Calu3 (cell line): ENCODE measurements around the gene DNMBP. TPM values are rescaled to one million over a fixed set of nuclear protein-coding genes. Genes with fewer than 3 reads are reported as not detected.
"Not testable (repeated sequence)": the region's sequence is repeated elsewhere in the genome, so short reads cannot be mapped to it uniquely, and the experiment has no call there.

Experiments
- BruUV-seq: library from RNA; stranded (reverse); fragments of 400-500 nt; replicated peaks from 2 replicates; lab custom pipeline; 2021; lab: Mats Ljungman, UMichigan
- CTCF ChIA-PET: fragments of 300-600 bp; sonication (Branson Sonifier 250); formaldehyde crosslinking; loops from one replicate; lab custom pipeline; 2022; ENCODE audit warnings: antibody characterized with exemption; lab: Charles Lee
- DNase-seq: peaks from one replicate; pipeline ENCODE4 v3.0.0; 2022
- H3K27ac Mint-ChIP-seq: one replicate; pipeline ENCODE4 v1.8.0; 2022; ENCODE audit warnings: mixed read lengths; ENCODE audit not compliant: unreplicated experiment
- H3K27me3 Mint-ChIP-seq: one replicate; pipeline ENCODE4 v1.8.0; 2022; ENCODE audit warnings: mixed read lengths; ENCODE audit not compliant: unreplicated experiment
- H3K36me3 Mint-ChIP-seq: one replicate; pipeline ENCODE4 v1.8.0; 2022; ENCODE audit warnings: mild to moderate bottlenecking, moderate library complexity, mixed read lengths; ENCODE audit not compliant: insufficient read depth, unreplicated experiment
- H3K4me1 Mint-ChIP-seq: one replicate; pipeline ENCODE4 v1.8.0; 2022; ENCODE audit warnings: mild to moderate bottlenecking, low read depth, mixed read lengths; ENCODE audit not compliant: unreplicated experiment
- H3K4me3 Mint-ChIP-seq: one replicate; pipeline ENCODE4 v1.8.0; 2022; ENCODE audit warnings: mild to moderate bottlenecking, low read depth, moderate library complexity, mixed read lengths; ENCODE audit not compliant: unreplicated experiment
- H3K9me3 Mint-ChIP-seq: one replicate; pipeline ENCODE4 v1.8.0; 2022; ENCODE audit warnings: low read depth, mixed read lengths; ENCODE audit not compliant: unreplicated experiment
- CTCF ChIP-seq: fragments of 200-600 bp; IDR thresholded peaks from one replicate; pipeline ENCODE4 v1.8.0; 2022; ENCODE audit warnings: antibody characterized with exemption; ENCODE audit not compliant: unreplicated experiment
- intact Hi-C: fragments of 100-400 bp; cut with micrococcal nuclease; formaldehyde crosslinking; loops from one replicate; pipeline ENCODE4 v1.10.0; 2022; ENCODE audit not compliant: unreplicated experiment
- total RNA-seq: library from RNA; stranded (reverse); gene quantifications from 2 replicates; pipeline ENCODE4 v1.2.3, GENCODE V29; 2022

DNMBP gene
- total RNA-seq, 1 experiment from 2014 or later = 17.6 TPM

- TF ChIP-seq CTCF = no peak
- intact Hi-C loops = no loop called here
- Mint-ChIP-seq H3K36me3 (no peaks in the 10 kb centered on the region), H3K4me3 (no peak overlapping the region), H3K27me3 (no peaks in the 10 kb centered on the region), H3K4me1 (peaks cover 19% of the 10 kb centered on the region), H3K27ac (no peak overlapping the region), H3K9me3 (peaks cover 3% of the 10 kb centered on the region)
- CTCF ChIA-PET = interaction anchor here (0.6 to 1.3 kb wide), 3 partner anchors 11 to 81 kb away, joined by 3 read pairs; no protein-coding TSS in a partner anchor
- BruUV-seq = no TSS peak
- no peak for DNase-seq
Observed at GRCh38 chr10:99941942-99942820, 67.6 kb downstream of the DNMBP start.

GRCh38 chr10:99938563-99938962 lies 71.2 kb downstream of the DNMBP start:
- Mint-ChIP-seq H3K36me3 (no peaks in the 10 kb centered on the region), H3K27me3 (no peaks in the 10 kb centered on the region), H3K4me3 (no peak overlapping the region), H3K9me3 (peaks cover 3% of the 10 kb centered on the region), H3K27ac (no peak overlapping the region), H3K4me1 (peaks cover 19% of the 10 kb centered on the region)
- intact Hi-C loops = no loop called here
- DNase-seq = no peak
- no peak for TF ChIP-seq CTCF
- BruUV-seq = no TSS peak
- CTCF ChIA-PET = no interaction called here

DNA sequence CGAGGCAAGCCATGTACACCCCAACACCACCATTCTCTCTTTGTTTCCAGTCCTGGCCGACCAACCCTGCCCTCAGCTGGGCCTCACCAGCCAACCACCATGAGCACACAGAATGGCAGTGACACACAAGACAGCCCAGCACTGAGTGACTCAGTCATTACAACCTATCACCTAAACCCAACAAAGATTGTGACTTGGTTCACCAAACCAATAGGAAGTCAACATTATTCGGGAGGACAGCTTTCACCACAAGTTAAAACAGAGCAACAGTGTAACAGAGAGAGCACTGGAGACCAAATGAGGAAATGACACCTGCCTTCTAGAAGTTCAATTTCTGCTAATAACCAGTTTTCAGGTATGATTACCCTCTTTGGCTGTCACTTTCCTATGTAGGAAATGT lies 72.1 kb downstream of the DNMBP start:
- H3K27ac Mint-ChIP-seq = no peak overlapping the region
- no TSS peak for BruUV-seq
- TF ChIP-seq CTCF = no peak
- H3K4me3 Mint-ChIP-seq = no peak overlapping the region
- CTCF ChIA-PET = no interaction called here
- peaks cover 3% of the 10 kb centered on the region for H3K9me3 Mint-ChIP-seq
- no peaks in the 10 kb centered on the region for H3K27me3 Mint-ChIP-seq
- H3K4me1 Mint-ChIP-seq = peaks cover 19% of the 10 kb centered on the region
- no peak for DNase-seq
- H3K36me3 Mint-ChIP-seq = no peaks in the 10 kb centered on the region
- intact Hi-C loops = no loop called here

- Mint-ChIP-seq H3K4me3 (peak overlapping the region; percentile 100), H3K4me1 (peaks cover 18% of the 10 kb centered on the region), H3K36me3 (peaks cover 40% of the 10 kb centered on the region), H3K27ac (peak overlapping the region; percentile 100)
- BruUV-seq, CTCF ChIA-PET, DNase-seq, H3K27me3 Mint-ChIP-seq, H3K9me3 Mint-ChIP-seq, intact Hi-C loops: not testable (repeated sequence)
Observed at GRCh38 chr10:99932203-99932957, 77.4 kb downstream of the DNMBP start.
